Stimulated activated CD4-positive, alpha-beta T cell treated with anti-CD3 and anti-CD28 coated beads, Interleukin-12 subunit alpha, Interleukin-12 subunit beta, amount 100 ng/mL, for 4 hours (primary cell): ENCODE data around the gene PLXNB1.
"Not testable (repeated sequence)": the region's sequence is repeated elsewhere in the genome, so short reads cannot be mapped to it uniquely, and the experiment has no call there.

ENCODE experiments used
- DNase-seq: peaks from one replicate; pipeline ENCODE4 v3.0.0-alpha.2; 2020

The PLXNB1 gene, protein sequence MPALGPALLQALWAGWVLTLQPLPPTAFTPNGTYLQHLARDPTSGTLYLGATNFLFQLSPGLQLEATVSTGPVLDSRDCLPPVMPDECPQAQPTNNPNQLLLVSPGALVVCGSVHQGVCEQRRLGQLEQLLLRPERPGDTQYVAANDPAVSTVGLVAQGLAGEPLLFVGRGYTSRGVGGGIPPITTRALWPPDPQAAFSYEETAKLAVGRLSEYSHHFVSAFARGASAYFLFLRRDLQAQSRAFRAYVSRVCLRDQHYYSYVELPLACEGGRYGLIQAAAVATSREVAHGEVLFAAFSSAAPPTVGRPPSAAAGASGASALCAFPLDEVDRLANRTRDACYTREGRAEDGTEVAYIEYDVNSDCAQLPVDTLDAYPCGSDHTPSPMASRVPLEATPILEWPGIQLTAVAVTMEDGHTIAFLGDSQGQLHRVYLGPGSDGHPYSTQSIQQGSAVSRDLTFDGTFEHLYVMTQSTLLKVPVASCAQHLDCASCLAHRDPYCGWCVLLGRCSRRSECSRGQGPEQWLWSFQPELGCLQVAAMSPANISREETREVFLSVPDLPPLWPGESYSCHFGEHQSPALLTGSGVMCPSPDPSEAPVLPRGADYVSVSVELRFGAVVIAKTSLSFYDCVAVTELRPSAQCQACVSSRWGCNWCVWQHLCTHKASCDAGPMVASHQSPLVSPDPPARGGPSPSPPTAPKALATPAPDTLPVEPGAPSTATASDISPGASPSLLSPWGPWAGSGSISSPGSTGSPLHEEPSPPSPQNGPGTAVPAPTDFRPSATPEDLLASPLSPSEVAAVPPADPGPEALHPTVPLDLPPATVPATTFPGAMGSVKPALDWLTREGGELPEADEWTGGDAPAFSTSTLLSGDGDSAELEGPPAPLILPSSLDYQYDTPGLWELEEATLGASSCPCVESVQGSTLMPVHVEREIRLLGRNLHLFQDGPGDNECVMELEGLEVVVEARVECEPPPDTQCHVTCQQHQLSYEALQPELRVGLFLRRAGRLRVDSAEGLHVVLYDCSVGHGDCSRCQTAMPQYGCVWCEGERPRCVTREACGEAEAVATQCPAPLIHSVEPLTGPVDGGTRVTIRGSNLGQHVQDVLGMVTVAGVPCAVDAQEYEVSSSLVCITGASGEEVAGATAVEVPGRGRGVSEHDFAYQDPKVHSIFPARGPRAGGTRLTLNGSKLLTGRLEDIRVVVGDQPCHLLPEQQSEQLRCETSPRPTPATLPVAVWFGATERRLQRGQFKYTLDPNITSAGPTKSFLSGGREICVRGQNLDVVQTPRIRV (N-terminal part only)

GRCh38 chr3:48429960-48430707 lies at the start of gene PLXNB1:
PLXNB1 (minus strand) TSS chr3:48430086; CDS start chr3:48424611, 5,475 bp downstream.
- no peak for DNase-seq

GRCh38 chr3:48478626-48479555 lies 49.0 kb upstream of the PLXNB1 start:
- DNase-seq, result no peak

GRCh38 chr3:48477959-48478520 lies 48.2 kb upstream of the PLXNB1 start:
- DNase-seq, result no peak

DNA sequence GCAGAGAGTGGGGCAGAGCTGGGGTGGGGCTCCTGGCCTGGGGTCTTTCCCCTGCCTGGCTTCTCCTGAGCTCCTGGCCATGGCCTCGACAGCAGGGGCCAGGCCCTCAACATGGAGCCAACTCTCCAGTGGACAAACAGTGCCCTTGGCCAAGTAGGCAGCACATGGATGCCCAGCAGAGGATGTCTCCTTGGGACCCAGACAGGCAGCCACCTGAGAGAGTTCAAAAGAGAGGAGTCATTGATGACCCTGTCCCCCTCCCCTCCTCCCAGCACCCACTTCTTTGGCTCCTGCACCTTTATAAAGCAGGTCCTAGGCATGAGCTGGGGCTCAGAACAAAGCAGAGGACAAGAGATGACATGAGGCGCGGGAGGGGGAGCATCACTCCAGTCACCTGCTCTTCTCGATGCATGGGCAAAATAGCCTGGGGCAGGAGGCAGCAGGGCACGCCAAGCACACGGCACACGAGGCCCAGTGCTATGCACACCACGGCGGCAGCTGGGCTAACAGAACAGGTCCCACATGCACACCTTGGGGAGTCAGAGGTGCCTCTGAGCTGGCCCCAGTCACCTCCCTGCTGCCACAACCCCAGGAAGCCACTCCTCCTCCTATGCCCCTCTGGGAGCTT lies 46.7 kb upstream of the PLXNB1 start:
- DNase-seq, result no peak

- DNase-seq, result no peak
Observed at GRCh38 chr3:48475188-48475587, 45.3 kb upstream of the PLXNB1 start.

GRCh38 chr3:48474619-48475018 lies 44.7 kb upstream of the PLXNB1 start:
- DNase-seq, result no peak

DNA sequence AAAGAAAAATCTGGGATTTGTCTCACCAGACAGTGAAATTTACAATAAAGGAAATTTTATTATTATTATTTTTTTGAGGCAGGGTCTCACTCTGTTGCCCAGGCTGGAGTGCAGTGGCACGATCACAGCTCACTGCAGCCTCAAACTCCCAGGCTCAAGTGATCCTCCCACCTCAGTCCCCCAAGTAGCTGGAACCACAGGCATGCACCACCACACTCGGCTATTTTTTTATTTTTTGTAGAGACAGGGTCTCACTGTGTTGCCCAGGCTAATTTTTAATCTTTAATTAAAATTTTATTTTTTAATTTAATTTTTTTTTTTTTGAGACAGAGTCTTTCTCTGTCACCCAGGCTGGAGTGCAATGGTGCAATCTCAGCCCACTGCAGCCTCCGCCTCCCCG lies 44.1 kb upstream of the PLXNB1 start:
- not testable (repeated sequence) for DNase-seq

- no peak for DNase-seq
Observed at GRCh38 chr3:48473617-48473952, 43.7 kb upstream of the PLXNB1 start.

GRCh38 chr3:48472923-48473616 lies 43.2 kb upstream of the PLXNB1 start:
- peak; percentile 92 for DNase-seq

GRCh38 chr3:48472673-48472922 lies 42.7 kb upstream of the PLXNB1 start:
- no peak for DNase-seq

GRCh38 chr3:48470286-48470685 lies 40.4 kb upstream of the PLXNB1 start:
- DNase-seq, result no peak

DNA sequence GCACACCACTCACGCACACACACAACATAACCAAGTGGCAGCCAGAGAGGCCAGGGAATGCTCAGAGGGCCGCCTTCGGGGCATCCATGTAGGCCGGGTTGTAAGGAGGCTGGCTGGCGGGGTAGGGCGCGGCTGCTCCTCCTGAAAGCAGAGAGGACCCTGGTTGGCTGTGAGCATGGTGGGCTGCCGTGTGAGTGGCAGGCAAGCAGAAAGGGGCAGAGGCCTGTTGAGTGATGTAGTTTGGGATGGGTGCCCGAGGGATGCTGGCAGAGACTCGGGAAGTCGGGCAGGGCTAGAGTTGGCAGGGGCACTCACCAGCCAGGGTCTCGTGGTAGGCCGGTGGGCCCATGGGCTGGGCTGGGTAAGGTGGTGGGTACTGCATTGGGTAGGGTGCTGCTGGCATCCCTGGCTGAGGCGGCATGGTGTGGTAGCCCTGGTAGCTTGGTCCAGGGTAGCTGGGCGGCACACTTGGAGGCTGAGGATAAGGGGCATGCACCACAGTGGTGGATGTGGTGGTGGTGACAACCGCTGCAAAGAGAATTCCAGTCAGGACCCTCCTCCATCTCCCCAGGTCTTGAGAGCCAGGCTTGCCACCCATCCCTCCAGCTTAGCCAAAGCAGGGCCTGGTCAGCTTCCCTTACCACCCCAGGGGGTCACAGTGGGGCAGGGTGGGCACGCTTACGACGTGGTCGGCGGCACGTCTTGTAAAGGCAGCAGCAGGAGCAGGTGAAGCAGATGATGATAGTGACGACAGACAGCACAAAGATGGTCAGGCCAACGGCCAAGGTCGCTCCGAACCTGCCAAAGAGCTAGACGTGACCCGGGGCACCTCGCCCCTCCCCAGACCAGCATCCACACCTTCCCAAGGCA lies 39.4 kb upstream of the PLXNB1 start:
- no peak for DNase-seq

DNA sequence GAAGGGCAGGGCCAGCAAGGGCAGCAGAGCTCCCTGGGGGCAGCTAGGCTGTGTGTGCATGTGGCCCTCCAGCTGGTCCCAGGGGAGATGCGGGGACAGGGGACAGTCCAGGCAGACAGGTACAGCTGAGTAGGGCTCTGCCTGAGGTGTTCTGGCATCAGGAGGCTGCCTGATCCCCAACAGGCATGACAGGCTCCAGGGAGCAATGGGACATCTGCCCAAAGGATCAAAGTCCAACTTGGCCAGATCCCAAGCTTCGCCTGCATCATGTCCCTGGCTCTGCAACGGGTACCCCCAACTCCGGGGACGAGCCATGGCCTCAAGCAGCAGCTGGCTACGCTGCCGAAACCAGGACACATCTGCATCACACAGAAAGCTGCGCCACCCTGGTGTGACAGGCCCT lies 38.4 kb upstream of the PLXNB1 start:
- no peak for DNase-seq

DNA sequence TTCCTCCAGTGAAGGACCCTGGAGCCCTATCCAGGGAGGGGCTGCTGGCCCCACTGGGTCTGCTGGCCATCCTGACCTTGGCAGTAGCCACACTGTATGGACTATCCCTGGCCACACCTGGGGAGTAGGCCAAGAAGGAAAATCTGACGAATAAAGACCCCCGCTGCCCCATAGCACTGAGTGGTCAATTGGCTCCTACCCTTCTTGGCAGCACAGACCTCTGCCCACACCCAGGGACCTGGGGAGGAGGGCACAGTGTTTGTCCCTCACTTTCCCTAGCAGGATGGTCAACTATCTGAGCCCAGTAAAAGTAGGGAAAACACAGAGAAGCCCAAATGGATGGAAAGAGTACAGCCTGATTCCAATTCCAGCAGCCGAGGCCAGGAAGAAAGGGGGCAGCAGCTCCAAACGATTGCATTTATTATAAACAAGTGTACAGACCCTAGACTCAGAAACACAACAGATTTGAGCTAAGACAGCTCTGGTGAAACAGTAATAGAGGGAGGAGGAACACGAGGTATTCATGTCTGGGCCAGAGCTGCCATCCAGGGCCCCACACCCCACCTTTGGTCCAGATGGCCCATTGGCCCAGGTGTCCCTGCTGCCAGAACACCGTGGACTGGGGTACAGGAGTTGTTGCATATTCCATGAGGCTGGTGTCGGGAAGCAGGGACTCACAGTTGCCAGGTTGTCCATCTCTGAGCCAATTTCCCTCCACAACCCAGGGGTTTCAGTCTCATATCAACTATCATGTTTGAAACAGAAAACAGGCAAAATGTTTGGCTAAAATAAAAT lies 37.8 kb upstream of the PLXNB1 start:
- DNase-seq, result no peak

GRCh38 chr3:48467110-48467454 lies 37.2 kb upstream of the PLXNB1 start:
- DNase-seq, result no peak

GRCh38 chr3:48466386-48467109 lies 36.7 kb upstream of the PLXNB1 start:
- no peak for DNase-seq

DNA sequence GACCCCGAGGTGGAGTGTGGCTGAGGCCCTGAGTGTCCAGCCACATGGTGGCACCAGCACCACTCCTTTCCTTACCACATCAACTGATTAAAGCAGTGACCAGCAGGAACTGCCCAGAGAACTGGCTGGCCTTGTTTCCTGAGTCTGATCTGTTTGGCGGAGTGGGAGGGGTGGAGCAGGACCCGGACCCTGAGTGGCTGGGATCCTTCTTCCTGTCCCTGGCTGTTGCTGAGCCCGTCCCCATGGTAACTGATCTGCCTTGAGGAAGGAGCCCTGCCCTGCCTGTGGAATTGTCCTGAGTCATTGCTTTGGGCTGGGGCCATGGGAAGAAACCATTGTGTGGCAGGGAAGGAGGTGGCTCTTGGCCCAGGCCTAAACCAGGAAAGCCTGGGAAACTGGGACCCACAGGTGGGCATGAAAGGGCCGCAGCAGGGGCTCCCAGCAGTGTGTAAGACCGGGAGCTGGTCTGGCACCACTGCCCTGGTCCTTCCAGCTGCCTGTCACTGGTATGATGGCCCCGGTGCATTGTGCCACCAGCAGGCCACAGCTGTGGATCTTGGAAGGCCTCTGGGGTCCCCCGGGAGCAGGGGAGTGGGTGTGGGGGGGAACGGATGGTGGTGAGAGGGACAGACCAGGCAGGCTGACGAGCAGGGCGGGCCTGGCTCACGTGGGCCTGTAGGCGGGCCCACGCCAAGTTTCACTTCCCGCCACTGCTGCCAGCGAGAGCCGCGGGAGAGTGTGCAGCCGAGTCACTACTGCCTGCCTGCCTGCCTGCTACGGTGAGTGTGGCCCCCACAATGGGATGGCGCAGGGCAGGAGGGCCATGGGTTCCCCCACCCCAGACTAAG lies 35.9 kb upstream of the PLXNB1 start:
- peak; percentile 78 for DNase-seq
